HL-60/S4 (cell line): ENCODE results near the gene SERPINB6.
"Not testable (repeated sequence)": the region's sequence is repeated elsewhere in the genome, so short reads cannot be mapped to it uniquely, and the experiment has no call there.

Experiments
- in situ Hi-C: fragments of 300-500 bp; cut with MboI; formaldehyde crosslinking; loops from 2 replicates; pipeline ENCODE4 v1.14.3; 2022; ENCODE audit warnings: low sequenced_read_pairs

The SERPINB6 gene

GRCh38 chr6:2979819-2980464 lies 8.6 kb upstream of the SERPINB6 start:
- in situ Hi-C loops: loop anchor here (25.0 kb wide), 2 partner anchors 282 to 757 kb away; partner anchors contain the start of gene PSMG4

GRCh38 chr6:2978923-2979322 lies 7.6 kb upstream of the SERPINB6 start:
- in situ Hi-C loops: loop anchor here (25.0 kb wide), 2 partner anchors 283 to 758 kb away; partner anchors contain the start of gene PSMG4

- in situ Hi-C loops: loop anchor here (25.0 kb wide), 2 partner anchors 284 to 759 kb away; partner anchors contain the start of gene PSMG4
These were observed 6.6 kb upstream of the SERPINB6 start for GRCh38 chr6:2977799-2978590.

- in situ Hi-C loops: loop anchor here (25.0 kb wide), 2 partner anchors 285 to 760 kb away; partner anchors contain the start of gene PSMG4
These were observed 5.9 kb upstream of the SERPINB6 start for GRCh38 chr6:2977290-2977689.

- in situ Hi-C loops: loop anchor here (25.0 kb wide), 2 partner anchors 286 to 761 kb away; partner anchors contain the start of gene PSMG4
These were observed 5.3 kb upstream of the SERPINB6 start for GRCh38 chr6:2976571-2977085.

GRCh38 chr6:2976060-2976459 lies 4.7 kb upstream of the SERPINB6 start:
- in situ Hi-C loops: loop anchor here (25.0 kb wide), 2 partner anchors 286 to 761 kb away; partner anchors contain the start of gene PSMG4

- in situ Hi-C loops: no loop called here
These were observed 2.3 kb upstream of the SERPINB6 start for GRCh38 chr6:2973676-2974075.

- in situ Hi-C loops: not testable (repeated sequence)
These were observed 1.8 kb upstream of the SERPINB6 start for GRCh38 chr6:2973180-2973579.

- in situ Hi-C loops: not testable (repeated sequence)
These were observed 1.3 kb upstream of the SERPINB6 start for GRCh38 chr6:2972685-2973084.

GRCh38 chr6:2972219-2972487 lies 786 bp upstream of the SERPINB6 start:
- in situ Hi-C loops: not testable (repeated sequence)

- in situ Hi-C loops: no loop called here
These were observed 481 bp downstream of the SERPINB6 start for GRCh38 chr6:2970753-2971419.

GRCh38 chr6:2970034-2970685 lies 1.2 kb downstream of the SERPINB6 start:
- in situ Hi-C loops: no loop called here

GRCh38 chr6:2969549-2969948 lies 1.8 kb downstream of the SERPINB6 start:
- in situ Hi-C loops: no loop called here

GRCh38 chr6:2968600-2969135 lies 2.7 kb downstream of the SERPINB6 start:
- in situ Hi-C loops: no loop called here

- in situ Hi-C loops: no loop called here
These were observed 3.4 kb downstream of the SERPINB6 start for GRCh38 chr6:2967936-2968335.

GRCh38 chr6:2966347-2966746 lies 5.0 kb downstream of the SERPINB6 start:
- in situ Hi-C loops: no loop called here

- in situ Hi-C loops: no loop called here
These were observed 6.4 kb downstream of the SERPINB6 start for GRCh38 chr6:2964793-2965505.

GRCh38 chr6:2963756-2964155 lies 7.6 kb downstream of the SERPINB6 start:
- in situ Hi-C loops: no loop called here

- in situ Hi-C loops: no loop called here
These were observed 8.7 kb downstream of the SERPINB6 start for GRCh38 chr6:2962636-2963035.

GRCh38 chr6:2962004-2962403 lies 9.4 kb downstream of the SERPINB6 start:
- in situ Hi-C loops: no loop called here
